HepG2 (cell line): ENCODE measurements around the gene RPS6KL1. TPM values are rescaled to one million over a fixed set of nuclear protein-coding genes. Genes with fewer than 3 reads are reported as not detected.

Experiments used
- ARID3A ChIP-seq: IDR thresholded peaks from 2 replicates; pipeline ENCODE4 v1.6.1; 2012; ENCODE audit warnings: low read depth, low read length, improper control_type of control experiment
- MYC ChIP-seq: sonication (generic); formaldehyde crosslinking; IDR thresholded peaks from 2 replicates; pipeline ENCODE4 v1.9.0; 2021; ENCODE audit warnings: missing genetic modification reagents, borderline replicate concordance
- REST ChIP-seq, 2 experiments: IDR thresholded peaks; 2 replicates each; pipeline ENCODE4 v1.6.1; 2011 to 2012; ENCODE audit warnings: low read length in 2 of 2, borderline replicate concordance in 1 of 2, low read depth in 1 of 2, mild to moderate bottlenecking in 1 of 2, moderate library complexity in 1 of 2
- TBP ChIP-seq: sonication (generic); formaldehyde crosslinking; IDR thresholded peaks from 2 replicates; pipeline ENCODE4 v1.5.0; 2020; ENCODE audit warnings: missing genetic modification reagents
- ZBTB40 ChIP-seq, 2 experiments: fragments of 450-650 bp in 1 of 2; sonication (generic) in 1 of 2; formaldehyde crosslinking in 1 of 2; IDR thresholded peaks; 2 replicates each; pipeline versions ENCODE4 v1.6.1 to v1.8.0; 2016 to 2022; ENCODE audit warnings: antibody characterized with exemption in 1 of 2, mild to moderate bottlenecking in 1 of 2, missing genetic modification reagents in 1 of 2
- ZFP36 ChIP-seq: fragments of 150-350 bp; IDR thresholded peaks from 2 replicates; pipeline ENCODE4 v1.6.1; 2018; ENCODE audit warnings: borderline replicate concordance, low read length, low read depth; ENCODE audit not compliant: partially characterized antibody
- ZMYM4 ChIP-seq: sonication (generic); formaldehyde crosslinking; IDR thresholded peaks from 2 replicates; pipeline ENCODE4 v1.8.1; 2023; ENCODE audit warnings: mild to moderate bottlenecking, missing genetic modification reagents
- ZNF251 ChIP-seq: sonication (generic); formaldehyde crosslinking; IDR thresholded peaks from 2 replicates; pipeline ENCODE4 v1.9.0; 2021; ENCODE audit warnings: mild to moderate bottlenecking, missing genetic modification reagents
- polyA plus RNA-seq, 8 experiments: library from polyadenylated mRNA; depleted of rRNA in 3 of 8; stranded (reverse) in 7 of 8; unstranded in 1 of 8; fragments of >200 nt; fragmentation: Illumina TruSeq in 4 of 8; extraction: Trizol in 4 of 8; gene quantifications; 2 replicates each; pipeline versions ENCODE4 v1.2.1 to v1.2.3, GENCODE V29; 2011 to 2016; ENCODE audit warnings: low read depth in 4 of 8, missing spikeins in 1 of 8, mixed read lengths in 1 of 8; ENCODE audit not compliant: insufficient read depth in 1 of 8
- total RNA-seq, 5 experiments: library from RNA; depleted of rRNA; stranded (reverse); fragments of >200 nt; fragmentation: Illumina TruSeq; extraction: Trizol; gene quantifications; 2 replicates each; pipeline ENCODE4 v1.2.3, GENCODE V29; 2016; ENCODE audit warnings: low read depth in 1 of 5

Gene RPS6KL1
- total and polyA plus RNA-seq, 2 of the 13 experiments (the other 11 are each of a cell fraction or from before 2014, with no cell fraction given): 6.5 to 11.5 TPM

GRCh38 chr14:74905595-74906142, 17.4 kb downstream of the RPS6KL1 start (continued):
- TF ChIP-seq ZNF251 (CRISPR knock-in tag) (no peak), ZFP36 (peak; percentile 25), ZBTB40 (IDR thresholded peaks at IDR 0.05) (no peak), ZBTB40 (CRISPR knock-in tag; IDR thresholded peaks at IDR 0.05) (no peak), ARID3A (no peak), TBP (CRISPR knock-in tag) (no peak), MYC (CRISPR knock-in tag) (peak; percentile 80; the same call in 1 of the 2 replicates), REST (IDR thresholded peaks at IDR 0.05; ENCODE audit: borderline replicate concordance in 1 of 2, low read depth in 1 of 2, low read length in 2 of 2) (no peak), ZMYM4 (CRISPR knock-in tag) (no peak)
